ENCODE data around the gene AGBL3. TPM values are rescaled to one million over a fixed set of nuclear protein-coding genes. Genes with fewer than 3 reads are reported as not detected.

The AGBL3 gene
- total and polyA plus RNA-seq, 9 of the 15 experiments (the other 6 are each of a cell fraction or from before 2014, with no cell fraction given), result 0.54 to 2.9 (median 1.7) TPM

GRCh38 chr7:135152442-135152841 lies 166.1 kb downstream of the AGBL3 start:
- DNase-seq (ENCODE audit: extremely low read depth in 1 of 4, low spot score in 3 of 4) (no peak), FAIRE-seq (no peak), ATAC-seq (no peak)
- Histone ChIP-seq H2AFZ (ENCODE audit: low read depth, low read length) (no peak overlapping the region), H3K9ac (ENCODE audit: insufficient read depth in 1 of 2, low read depth in 2 of 2, low read length in 2 of 2) (no peak overlapping the region), H3K9me1 (ENCODE audit: control insufficient read depth, insufficient read depth, low read length) (no peaks in the 10 kb centered on the region), H3K27ac (ENCODE audit: extremely low read depth, low read depth, low read length) (no peak overlapping the region), H3K36me3 (ENCODE audit: control insufficient read depth, insufficient read depth, low read length) (no peaks in the 10 kb centered on the region), H3K9me3 (replicated peaks; ENCODE audit: control insufficient read depth, insufficient read depth, low read depth, low read length) (peaks cover 10% of the 10 kb centered on the region), H4K20me1 (replicated peaks; ENCODE audit: control insufficient read depth, insufficient read depth, low read length) (no peaks in the 10 kb centered on the region), H3K79me2 (ENCODE audit: control insufficient read depth, insufficient read depth, low read length) (no peaks in the 10 kb centered on the region), H3K4me3 (no peak overlapping the region), H3K4me1 (replicated peaks in 1 of 2; ENCODE audit: control insufficient read depth in 2 of 2, insufficient read depth in 2 of 2, low read length in 2 of 2) (peaks cover 0 to 5% of the 10 kb centered on the region in 2 experiments; a peak in 3 of 5 replicates), H3K27me3 (ENCODE audit: control insufficient read depth in 2 of 2, insufficient read depth in 2 of 2, low read length in 2 of 2) (no peaks in the 10 kb centered on the region), H3K4me2 (ENCODE audit: insufficient read depth, low read length) (no peak overlapping the region)
- CTCF ChIA-PET (ENCODE audit: low intra/inter-chr PET ratio), result no interaction called here
- no TSS peak for BruUV-seq (replicated peaks)
- WGBS (ENCODE audit: insufficient coverage, low coverage, missing lambda C conversion rate), result 47% methylated on average over 1 of the region's 1 CpG
- intact Hi-C loops (cut with micrococcal nuclease) (no loop called here), in situ Hi-C loops (cut with MboI) (no loop called here)
- POLR2A ChIA-PET, result no interaction called here
- TF ChIP-seq ZNF609 (CRISPR knock-in tag; IDR thresholded peaks at IDR 0.05; ENCODE audit: borderline replicate concordance) (no peak), RBFOX2 (IDR thresholded peaks at IDR 0.05; ENCODE audit: low read depth, low read length) (no peak), POLR2G (IDR thresholded peaks at IDR 0.05; ENCODE audit: low read depth, low read length) (no peak), ZNF695 (CRISPR knock-in tag; IDR thresholded peaks at IDR 0.05) (no peak)
- TF ChIP-seq, protein P1, sequence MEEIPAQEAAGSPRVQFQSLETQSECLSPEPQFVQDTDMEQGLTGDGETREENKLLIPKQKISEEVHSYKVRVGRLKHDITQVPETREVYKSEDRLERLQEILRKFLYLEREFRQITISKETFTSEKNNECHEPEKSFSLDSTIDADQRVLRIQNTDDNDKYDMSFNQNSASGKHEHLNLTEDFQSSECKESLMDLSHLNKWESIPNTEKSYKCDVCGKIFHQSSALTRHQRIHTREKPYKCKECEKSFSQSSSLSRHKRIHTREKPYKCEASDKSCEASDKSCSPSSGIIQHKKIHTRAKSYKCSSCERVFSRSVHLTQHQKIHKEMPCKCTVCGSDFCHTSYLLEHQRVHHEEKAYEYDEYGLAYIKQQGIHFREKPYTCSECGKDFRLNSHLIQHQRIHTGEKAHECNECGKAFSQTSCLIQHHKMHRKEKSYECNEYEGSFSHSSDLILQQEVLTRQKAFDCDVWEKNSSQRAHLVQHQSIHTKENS (CRISPR knock-in tag; IDR thresholded peaks at IDR 0.05), result no peak
- TF ChIP-seq, protein P2, sequence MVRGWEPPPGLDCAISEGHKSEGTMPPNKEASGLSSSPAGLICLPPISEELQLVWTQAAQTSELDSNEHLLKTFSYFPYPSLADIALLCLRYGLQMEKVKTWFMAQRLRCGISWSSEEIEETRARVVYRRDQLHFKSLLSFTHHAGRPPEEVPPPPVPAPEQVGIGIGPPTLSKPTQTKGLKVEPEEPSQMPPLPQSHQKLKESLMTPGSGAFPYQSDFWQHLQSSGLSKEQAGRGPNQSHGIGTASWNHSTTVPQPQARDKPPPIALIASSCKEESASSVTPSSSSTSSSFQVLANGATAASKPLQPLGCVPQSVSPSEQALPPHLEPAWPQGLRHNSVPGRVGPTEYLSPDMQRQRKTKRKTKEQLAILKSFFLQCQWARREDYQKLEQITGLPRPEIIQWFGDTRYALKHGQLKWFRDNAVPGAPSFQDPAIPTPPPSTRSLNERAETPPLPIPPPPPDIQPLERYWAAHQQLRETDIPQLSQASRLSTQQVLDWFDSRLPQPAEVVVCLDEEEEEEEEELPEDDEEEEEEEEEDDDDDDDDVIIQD (CRISPR knock-in tag; IDR thresholded peaks at IDR 0.05), result no peak
